GM12878 (cell line): ENCODE measurements around the gene SRSF12. TPM values are rescaled to one million over a fixed set of nuclear protein-coding genes. Genes with fewer than 3 reads are reported as not detected.

ENCODE experiments used
- ATAC-seq: fragments of 200-7000 bp; cut with Tn5 transposase; 3 replicates; pipeline ENCODE4 v1.9.1; 2020; ENCODE audit warnings: mild to moderate bottlenecking, moderate library complexity
- BruUV-seq: library from RNA; stranded (reverse); fragments of 400-500 nt; replicated peaks from 2 replicates; lab custom pipeline; 2021; lab: Mats Ljungman, UMichigan
- CTCF ChIA-PET: fragments of 300-600 bp; sonication (Branson Sonifier 250); formaldehyde crosslinking; extraction: SDS; loops from one replicate; lab custom pipeline; 2021; ENCODE audit warnings: inconsistent platforms; lab: Yijun Ruan, JAX
- POLR2A ChIA-PET: fragments of 350-600 bp; formaldehyde crosslinking; extraction: SDS; loops from one replicate; lab custom pipeline; 2021; ENCODE audit warnings: inconsistent platforms; lab: Charles Lee
- RAD21 ChIA-PET: fragments of 300-600 bp; sonication (Branson Sonifier 250); formaldehyde crosslinking; loops from one replicate; lab custom pipeline; 2023; ENCODE audit warnings: antibody characterized with exemption; ENCODE audit not compliant: unreplicated experiment; lab: Charles Lee
- SMC1A ChIA-PET: fragments of 300-600 bp; sonication (Branson Sonifier 250); formaldehyde crosslinking; loops from one replicate; lab custom pipeline; 2023; ENCODE audit not compliant: unreplicated experiment, uncharacterized antibody; lab: Charles Lee
- DNase-seq: peaks from one replicate; pipeline ENCODE4 v3.0.0-alpha.2; 2011; ENCODE audit warnings: low read depth, low spot score
- FAIRE-seq: peaks from 3 replicates; lab custom pipeline; 2011; peaks lifted over from hg19 to GRCh38; lab: Jason Lieb, UNC
- H2AFZ ChIP-seq: 2 replicates; pipeline ENCODE4 v1.6.0; 2011; ENCODE audit warnings: low read depth, low read length, control low read depth; ENCODE audit not compliant: control insufficient read depth
- H3K27ac ChIP-seq: 2 replicates; pipeline ENCODE4 v1.5.1; 2011; ENCODE audit warnings: control low read depth; ENCODE audit not compliant: control insufficient read depth, insufficient read depth
- H3K27me3 ChIP-seq, 2 experiments: replicated peaks in 1 of 2; 2 replicates each; pipeline versions ENCODE4 v1.6.0 to v1.6.1; 2011; ENCODE audit warnings: low read length in 1 of 2; ENCODE audit not compliant: control insufficient read depth in 2 of 2, insufficient read depth in 2 of 2
- H3K36me3 ChIP-seq, 2 experiments: 2 replicates each; pipeline ENCODE4 v1.5.1; 2011; ENCODE audit warnings: low read length in 1 of 2; ENCODE audit not compliant: control insufficient read depth in 2 of 2, insufficient read depth in 2 of 2
- H3K4me1 ChIP-seq: 2 replicates; pipeline ENCODE4 v1.6.1; 2011; ENCODE audit warnings: mild to moderate bottlenecking, low read length, moderate library complexity, mixed read lengths; ENCODE audit not compliant: control insufficient read depth, insufficient read depth
- H3K4me2 ChIP-seq: 2 replicates; pipeline ENCODE4 v1.6.0; 2011; ENCODE audit warnings: control low read depth; ENCODE audit not compliant: control insufficient read depth, insufficient read depth
- H3K4me3 ChIP-seq: fragments of 200-600 bp; sonication (generic); 2 replicates; pipeline ENCODE4 v1.5.1; 2016
- H3K79me2 ChIP-seq: 2 replicates; pipeline ENCODE4 v1.6.0; 2011; ENCODE audit warnings: low read length; ENCODE audit not compliant: control insufficient read depth, insufficient read depth
- H3K9ac ChIP-seq: 2 replicates; pipeline ENCODE4 v1.8.0; 2011; ENCODE audit warnings: low read length, control low read depth, mixed read lengths; ENCODE audit not compliant: control insufficient read depth, insufficient read depth
- H3K9me3 ChIP-seq: replicated peaks from 3 replicates; pipeline ENCODE4 v1.5.1; 2011; ENCODE audit warnings: mild to moderate bottlenecking, low read length; ENCODE audit not compliant: control insufficient read depth, insufficient read depth
- H4K20me1 ChIP-seq: 2 replicates; pipeline ENCODE4 v1.6.0; 2011; ENCODE audit not compliant: control insufficient read depth, insufficient read depth
- ASH2L ChIP-seq: fragments of 300-600, 200-600 bp; sonication (generic); IDR thresholded peaks from 2 replicates; pipeline ENCODE4 v1.6.1; 2017; ENCODE audit warnings: low read depth, mild to moderate bottlenecking, borderline replicate concordance
- EZH2 ChIP-seq: IDR thresholded peaks from 2 replicates; pipeline ENCODE4 v1.6.1; 2012; ENCODE audit warnings: low read depth, mild to moderate bottlenecking, control low read depth, inconsistent platforms, low read length, borderline replicate concordance; ENCODE audit not compliant: control insufficient read depth
- GATAD2B ChIP-seq: fragments of 450-650 bp; conservative IDR thresholded peaks from 2 replicates; pipeline ENCODE4 v1.6.1; 2017; ENCODE audit warnings: low read depth, mild to moderate bottlenecking, moderate library complexity
- JUNB ChIP-seq: IDR thresholded peaks from 2 replicates; pipeline ENCODE4 v1.6.1; 2016; ENCODE audit warnings: antibody characterized with exemption, mild to moderate bottlenecking
- MAX ChIP-seq: IDR thresholded peaks from 2 replicates; pipeline ENCODE4 v1.6.1; 2012; ENCODE audit warnings: low read depth, low read length, improper control_type of control experiment
- SP1 ChIP-seq: IDR thresholded peaks from one replicate; pipeline ENCODE4 v1.6.1; 2011; ENCODE audit warnings: low read depth, low read length
- ZNF384 ChIP-seq: IDR thresholded peaks from 2 replicates; pipeline ENCODE4 v1.6.1; 2012; ENCODE audit warnings: low read depth, mild to moderate bottlenecking, low read length, improper control_type of control experiment, borderline replicate concordance
- WGBS: methylation state at CpG from one replicate; pipeline ENCODE4 v1.1.6; 2016; ENCODE audit warnings: low lambda C conversion rate; ENCODE audit not compliant: insufficient replicate concordance, insufficient coverage; ENCODE audit errors: missing lambda C conversion rate; 5-methylcytosine and 5-hydroxymethylcytosine counted together
- in situ Hi-C: fragments of 300-500 bp; cut with MboI; formaldehyde crosslinking; loops from 9 replicates; pipeline ENCODE4 v1.14.3; 2018; ENCODE audit warnings: mixed read lengths
- intact Hi-C: fragments of 100-400 bp; cut with micrococcal nuclease; formaldehyde crosslinking; loops from one replicate; pipeline ENCODE4 v1.14.2; 2022; ENCODE audit not compliant: unreplicated experiment
- polyA plus RNA-seq, 11 experiments: library from polyadenylated mRNA; depleted of rRNA in 4 of 11; unstranded in 6 of 11; stranded (reverse) in 5 of 11; fragments of >200 nt; fragmentation: Nextera tagmentation in 4 of 11; fragmentation: Illumina TruSeq in 1 of 11; extraction: Ambion mirVana in 4 of 11; extraction: Trizol in 1 of 11; gene quantifications; 1 replicate in 1 of 11; 2 replicates in 10 of 11; pipeline versions ENCODE4 v1.2.1 to v1.2.3, GENCODE V29; 2011 to 2016; ENCODE audit warnings: inconsistent platforms in 2 of 11, missing spikeins in 2 of 11, low read depth in 1 of 11
- total RNA-seq, 4 experiments: library from RNA; depleted of rRNA in 3 of 4; stranded (reverse); fragments of >200 nt in 3 of 4; fragmentation: Illumina TruSeq in 1 of 4; extraction: Trizol in 1 of 4; gene quantifications; 2 replicates each; pipeline versions ENCODE4 v1.2.1 to v1.2.3, GENCODE V29; 2013 to 2021
- TF ChIP-seq, protein P1 (sequence below): fragments of 150-350 bp; IDR thresholded peaks from 2 replicates; pipeline ENCODE4 v1.6.1; 2016; ENCODE audit warnings: low read depth, low read length
- TF ChIP-seq, protein P2 (sequence below): fragments of 450-650 bp; IDR thresholded peaks from 2 replicates; pipeline ENCODE4 v1.6.1; 2017; ENCODE audit warnings: mild to moderate bottlenecking, moderate library complexity
- TF ChIP-seq, protein P3 (sequence below): fragments of 450-650 bp; IDR thresholded peaks from 2 replicates; pipeline ENCODE4 v1.6.1; 2016; ENCODE audit warnings: mild to moderate bottlenecking

Gene SRSF12
- total and polyA plus RNA-seq, 10 of the 15 experiments (the other 5 are each of a cell fraction or from before 2014, with no cell fraction given): 0.03 to 0.23 TPM; not detected in 8

- SMC1A ChIA-PET: interaction anchor here (0.8 to 6.1 kb wide), 17 partner anchors 8 to 276 kb away, joined by 3 to 37 read pairs (median 4); partner anchors contain the start of gene PNRC1
- peaks cover 16% of the 10 kb centered on the region for H3K4me1 ChIP-seq
- no peaks in the 10 kb centered on the region; the same call in 2 of the 3 replicates for H3K9me3 ChIP-seq
- H3K4me2 ChIP-seq: peak overlapping the region; percentile 96
- H3K9ac ChIP-seq: peak overlapping the region; percentile 80
- ATAC-seq (peak; percentile 75), DNase-seq (peak; percentile 52), FAIRE-seq (peak; percentile 86)
- H3K27me3 ChIP-seq: no peaks in the 10 kb centered on the region
- intact Hi-C loops (loop anchor here (5.0 kb wide), 1 partner anchor 207 kb away; the partner anchor contains the start of gene UBE2J1), in situ Hi-C loops (no loop called here)
- BruUV-seq: TSS peak; percentile 62
- no peaks in the 10 kb centered on the region for H4K20me1 ChIP-seq
- CTCF ChIA-PET: interaction anchor here (0.6 to 4.1 kb wide), 16 partner anchors 8 to 1996 kb away, joined by 3 to 22 read pairs (median 3); no protein-coding TSS in a partner anchor
- RAD21 ChIA-PET: interaction anchor here (0.5 to 3.5 kb wide), 18 partner anchors 11 to 298 kb away, joined by 3 to 26 read pairs (median 4); partner anchors contain the start of genes PNRC1 and RNGTT
- 2% methylated on average over 17 of the region's 17 CpGs for WGBS
- peaks cover 13% of the 10 kb centered on the region for H3K79me2 ChIP-seq
- peak overlapping the region; percentile 75 for H3K27ac ChIP-seq
- POLR2A ChIA-PET: interaction anchor here (0.7 to 5.2 kb wide), 9 partner anchors 57 to 214 kb away, joined by 3 to 71 read pairs (median 6); partner anchors contain the start of genes PNRC1 and RNGTT
- H2AFZ ChIP-seq: peak overlapping the region; percentile 84
- peak overlapping the region; percentile 71 for H3K4me3 ChIP-seq
- H3K36me3 ChIP-seq: no peaks in the 10 kb centered on the region
- TF ChIP-seq, protein P1, sequence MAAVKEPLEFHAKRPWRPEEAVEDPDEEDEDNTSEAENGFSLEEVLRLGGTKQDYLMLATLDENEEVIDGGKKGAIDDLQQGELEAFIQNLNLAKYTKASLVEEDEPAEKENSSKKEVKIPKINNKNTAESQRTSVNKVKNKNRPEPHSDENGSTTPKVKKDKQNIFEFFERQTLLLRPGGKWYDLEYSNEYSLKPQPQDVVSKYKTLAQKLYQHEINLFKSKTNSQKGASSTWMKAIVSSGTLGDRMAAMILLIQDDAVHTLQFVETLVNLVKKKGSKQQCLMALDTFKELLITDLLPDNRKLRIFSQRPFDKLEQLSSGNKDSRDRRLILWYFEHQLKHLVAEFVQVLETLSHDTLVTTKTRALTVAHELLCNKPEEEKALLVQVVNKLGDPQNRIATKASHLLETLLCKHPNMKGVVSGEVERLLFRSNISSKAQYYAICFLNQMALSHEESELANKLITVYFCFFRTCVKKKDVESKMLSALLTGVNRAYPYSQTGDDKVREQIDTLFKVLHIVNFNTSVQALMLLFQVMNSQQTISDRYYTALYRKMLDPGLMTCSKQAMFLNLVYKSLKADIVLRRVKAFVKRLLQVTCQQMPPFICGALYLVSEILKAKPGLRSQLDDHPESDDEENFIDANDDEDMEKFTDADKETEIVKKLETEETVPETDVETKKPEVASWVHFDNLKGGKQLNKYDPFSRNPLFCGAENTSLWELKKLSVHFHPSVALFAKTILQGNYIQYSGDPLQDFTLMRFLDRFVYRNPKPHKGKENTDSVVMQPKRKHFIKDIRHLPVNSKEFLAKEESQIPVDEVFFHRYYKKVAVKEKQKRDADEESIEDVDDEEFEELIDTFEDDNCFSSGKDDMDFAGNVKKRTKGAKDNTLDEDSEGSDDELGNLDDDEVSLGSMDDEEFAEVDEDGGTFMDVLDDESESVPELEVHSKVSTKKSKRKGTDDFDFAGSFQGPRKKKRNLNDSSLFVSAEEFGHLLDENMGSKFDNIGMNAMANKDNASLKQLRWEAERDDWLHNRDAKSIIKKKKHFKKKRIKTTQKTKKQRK: no peak
- TF ChIP-seq SP1 (no peak), GATAD2B (no peak), MAX (no peak), ZNF384 (no peak), JUNB (peak; percentile 44), EZH2 (no peak), ASH2L (no peak)
- TF ChIP-seq, protein P2, sequence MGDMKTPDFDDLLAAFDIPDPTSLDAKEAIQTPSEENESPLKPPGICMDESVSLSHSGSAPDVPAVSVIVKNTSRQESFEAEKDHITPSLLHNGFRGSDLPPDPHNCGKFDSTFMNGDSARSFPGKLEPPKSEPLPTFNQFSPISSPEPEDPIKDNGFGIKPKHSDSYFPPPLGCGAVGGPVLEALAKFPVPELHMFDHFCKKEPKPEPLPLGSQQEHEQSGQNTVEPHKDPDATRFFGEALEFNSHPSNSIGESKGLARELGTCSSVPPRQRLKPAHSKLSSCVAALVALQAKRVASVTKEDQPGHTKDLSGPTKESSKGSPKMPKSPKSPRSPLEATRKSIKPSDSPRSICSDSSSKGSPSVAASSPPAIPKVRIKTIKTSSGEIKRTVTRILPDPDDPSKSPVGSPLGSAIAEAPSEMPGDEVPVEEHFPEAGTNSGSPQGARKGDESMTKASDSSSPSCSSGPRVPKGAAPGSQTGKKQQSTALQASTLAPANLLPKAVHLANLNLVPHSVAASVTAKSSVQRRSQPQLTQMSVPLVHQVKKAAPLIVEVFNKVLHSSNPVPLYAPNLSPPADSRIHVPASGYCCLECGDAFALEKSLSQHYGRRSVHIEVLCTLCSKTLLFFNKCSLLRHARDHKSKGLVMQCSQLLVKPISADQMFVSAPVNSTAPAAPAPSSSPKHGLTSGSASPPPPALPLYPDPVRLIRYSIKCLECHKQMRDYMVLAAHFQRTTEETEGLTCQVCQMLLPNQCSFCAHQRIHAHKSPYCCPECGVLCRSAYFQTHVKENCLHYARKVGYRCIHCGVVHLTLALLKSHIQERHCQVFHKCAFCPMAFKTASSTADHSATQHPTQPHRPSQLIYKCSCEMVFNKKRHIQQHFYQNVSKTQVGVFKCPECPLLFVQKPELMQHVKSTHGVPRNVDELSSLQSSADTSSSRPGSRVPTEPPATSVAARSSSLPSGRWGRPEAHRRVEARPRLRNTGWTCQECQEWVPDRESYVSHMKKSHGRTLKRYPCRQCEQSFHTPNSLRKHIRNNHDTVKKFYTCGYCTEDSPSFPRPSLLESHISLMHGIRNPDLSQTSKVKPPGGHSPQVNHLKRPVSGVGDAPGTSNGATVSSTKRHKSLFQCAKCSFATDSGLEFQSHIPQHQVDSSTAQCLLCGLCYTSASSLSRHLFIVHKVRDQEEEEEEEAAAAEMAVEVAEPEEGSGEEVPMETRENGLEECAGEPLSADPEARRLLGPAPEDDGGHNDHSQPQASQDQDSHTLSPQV: no peak
- TF ChIP-seq, protein P3, sequence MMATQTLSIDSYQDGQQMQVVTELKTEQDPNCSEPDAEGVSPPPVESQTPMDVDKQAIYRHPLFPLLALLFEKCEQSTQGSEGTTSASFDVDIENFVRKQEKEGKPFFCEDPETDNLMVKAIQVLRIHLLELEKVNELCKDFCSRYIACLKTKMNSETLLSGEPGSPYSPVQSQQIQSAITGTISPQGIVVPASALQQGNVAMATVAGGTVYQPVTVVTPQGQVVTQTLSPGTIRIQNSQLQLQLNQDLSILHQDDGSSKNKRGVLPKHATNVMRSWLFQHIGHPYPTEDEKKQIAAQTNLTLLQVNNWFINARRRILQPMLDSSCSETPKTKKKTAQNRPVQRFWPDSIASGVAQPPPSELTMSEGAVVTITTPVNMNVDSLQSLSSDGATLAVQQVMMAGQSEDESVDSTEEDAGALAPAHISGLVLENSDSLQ: peak; percentile 53; the same call in 1 of the 2 replicates
Observed at GRCh38 chr6:89145091-89145955, 27.5 kb upstream of the SRSF12 start.
